NT2/D1 (cell line): ENCODE measurements around the gene LRRC49.
"Not testable (repeated sequence)": the region's sequence is repeated elsewhere in the genome, so short reads cannot be mapped to it uniquely, and the experiment has no call there.

Experiments
- DNase-seq: peaks from one replicate; pipeline ENCODE4 v3.0.0-alpha.2; 2011; ENCODE audit warnings: low read depth, low spot score
- H3K27me3 ChIP-seq: 2 replicates; pipeline ENCODE4 v1.6.0; 2011; ENCODE audit warnings: mild to moderate bottlenecking; ENCODE audit not compliant: insufficient read length, insufficient read depth
- H3K36me3 ChIP-seq: 2 replicates; pipeline ENCODE4 v1.6.1; 2011; ENCODE audit warnings: mild to moderate bottlenecking, low read length, mixed read lengths; ENCODE audit not compliant: insufficient read depth, insufficient read length
- H3K4me1 ChIP-seq: 2 replicates; pipeline ENCODE4 v1.5.1; 2011; ENCODE audit not compliant: insufficient read depth, insufficient read length
- H3K4me3 ChIP-seq: 2 replicates; pipeline ENCODE4 v1.5.1; 2011; ENCODE audit warnings: low read depth; ENCODE audit not compliant: insufficient read length
- H3K9ac ChIP-seq: 2 replicates; pipeline ENCODE4 v1.6.0; 2011; ENCODE audit warnings: low read depth; ENCODE audit not compliant: insufficient read length
- H3K9me3 ChIP-seq: 2 replicates; pipeline ENCODE4 v1.5.1; 2011; ENCODE audit warnings: mild to moderate bottlenecking, low read length; ENCODE audit not compliant: insufficient read depth
- SUZ12 ChIP-seq: IDR thresholded peaks from 2 replicates; pipeline ENCODE4 v1.6.1; 2011; ENCODE audit not compliant: insufficient read length, insufficient read depth; ENCODE audit errors: extremely low read depth
- YY1 ChIP-seq: IDR thresholded peaks from 2 replicates; pipeline ENCODE4 v1.6.1; 2011; ENCODE audit not compliant: insufficient read length, insufficient read depth
- ZNF274 ChIP-seq: IDR thresholded peaks from 2 replicates; pipeline ENCODE4 v1.6.1; 2011; ENCODE audit warnings: mild to moderate bottlenecking, low read depth, low read length

Gene LRRC49

DNA sequence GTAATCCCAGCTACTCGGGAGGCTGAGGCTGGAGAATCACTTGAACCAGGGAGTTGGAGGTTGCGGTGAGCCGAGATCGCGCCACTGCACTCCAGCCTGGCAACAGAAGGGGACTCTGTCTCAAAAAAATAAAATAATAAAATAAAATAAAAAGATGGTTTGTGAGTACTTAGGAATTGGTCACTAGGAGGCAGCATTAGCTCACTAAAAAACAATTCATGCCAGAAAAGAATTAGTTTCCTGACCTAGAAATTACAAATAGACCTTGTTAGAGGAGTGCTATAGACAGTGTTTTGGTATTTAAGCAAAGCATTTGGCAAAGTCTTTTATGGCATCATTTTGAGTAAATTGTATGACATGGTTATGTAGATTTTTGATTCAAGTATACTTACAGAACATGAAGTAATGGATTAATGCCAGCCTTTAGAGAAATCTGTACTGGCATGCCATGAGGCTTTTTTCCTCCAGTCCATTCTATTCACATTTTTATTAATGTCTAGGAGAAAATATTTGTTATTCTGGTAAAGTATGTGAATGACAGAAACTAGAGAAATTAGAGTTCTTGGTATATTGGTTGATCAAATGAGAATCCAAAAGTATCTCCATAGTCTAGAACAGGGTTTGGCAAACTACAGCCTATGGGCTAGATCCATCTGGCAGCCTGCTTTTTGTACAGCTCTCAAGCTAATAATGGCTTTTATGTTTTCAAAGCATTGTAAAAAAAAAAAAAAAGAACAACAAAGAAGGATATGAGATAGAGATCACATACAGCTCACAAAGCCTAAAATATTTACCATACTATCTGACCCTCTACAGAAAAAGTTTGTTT lies 81.6 kb downstream of the LRRC49 start:
- H3K36me3 ChIP-seq: no peaks in the 10 kb centered on the region
- peak; percentile 13 for DNase-seq
- H3K9ac ChIP-seq: no peak overlapping the region
- H3K4me3 ChIP-seq: no peak overlapping the region
- TF ChIP-seq ZNF274: no peak
- TF ChIP-seq YY1: no peak
- no peak for TF ChIP-seq SUZ12
- H3K4me1 ChIP-seq: no peaks in the 10 kb centered on the region
- H3K27me3 ChIP-seq: no peaks in the 10 kb centered on the region
- no peaks in the 10 kb centered on the region for H3K9me3 ChIP-seq

DNA sequence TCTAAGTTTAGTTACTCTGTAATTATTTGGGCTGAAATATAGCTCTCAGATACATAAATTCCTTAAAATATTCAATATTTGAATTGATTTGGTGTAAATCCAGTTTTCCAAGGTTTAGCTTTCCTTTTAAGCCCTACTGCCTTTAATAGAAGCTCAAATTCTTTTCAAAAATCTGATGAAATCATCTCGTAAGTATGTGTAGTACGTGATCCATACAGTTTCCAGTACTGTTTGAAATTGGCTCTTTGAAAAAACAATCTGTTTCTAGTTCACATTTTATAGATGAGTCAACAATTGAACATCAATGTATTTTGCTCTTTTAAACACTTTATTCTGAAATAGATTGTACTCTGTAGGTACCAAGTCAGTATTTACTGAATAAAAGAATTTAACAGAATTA lies 84.2 kb downstream of the LRRC49 start:
- H3K27me3 ChIP-seq: no peaks in the 10 kb centered on the region
- H3K4me3 ChIP-seq: no peak overlapping the region
- H3K9ac ChIP-seq: no peak overlapping the region
- no peaks in the 10 kb centered on the region for H3K9me3 ChIP-seq
- DNase-seq: no peak
- no peaks in the 10 kb centered on the region for H3K36me3 ChIP-seq
- TF ChIP-seq SUZ12: no peak
- TF ChIP-seq YY1: no peak
- TF ChIP-seq ZNF274: no peak
- H3K4me1 ChIP-seq: no peaks in the 10 kb centered on the region

DNA sequence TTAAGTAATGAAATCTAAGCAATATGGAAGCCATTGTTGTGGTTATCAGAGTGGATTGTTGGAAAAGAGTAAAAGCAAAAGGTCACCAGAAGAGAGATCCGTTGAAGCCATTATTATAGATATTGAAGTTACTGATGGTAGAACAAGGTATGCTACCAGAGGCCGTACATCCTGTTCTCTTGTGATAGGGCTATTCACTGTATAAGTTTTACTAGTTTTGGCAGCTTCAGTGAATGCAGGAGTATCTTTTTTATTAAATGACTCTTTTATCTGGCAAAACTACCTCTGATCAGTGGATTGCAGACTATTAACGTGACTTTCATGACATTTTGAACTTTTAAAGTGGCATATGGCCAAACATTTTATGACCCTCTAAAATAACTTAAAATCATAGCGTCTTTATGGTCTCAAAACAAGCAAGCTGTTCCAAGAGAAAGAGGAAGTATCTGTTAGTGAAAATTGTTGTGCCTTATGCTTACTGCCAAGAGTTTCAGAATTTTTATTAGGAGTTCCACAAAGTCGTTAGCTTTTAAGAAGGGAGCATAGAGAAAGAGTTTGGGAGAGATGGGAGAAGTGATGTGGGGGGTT lies 102.9 kb downstream of the LRRC49 start:
- DNase-seq: no peak
- TF ChIP-seq YY1 (no peak), SUZ12 (no peak)
- peaks cover 35% of the 10 kb centered on the region for H3K9me3 ChIP-seq

GRCh38 chr15:70998319-70998718 lies 105.7 kb downstream of the LRRC49 start:
- Histone ChIP-seq H3K9me3 (peaks cover 10% of the 10 kb centered on the region), H3K9ac (no peak overlapping the region), H3K4me3 (no peak overlapping the region), H3K27me3 (no peaks in the 10 kb centered on the region), H3K4me1 (no peaks in the 10 kb centered on the region), H3K36me3 (no peaks in the 10 kb centered on the region)
- TF ChIP-seq SUZ12 (no peak), ZNF274 (no peak)
- DNase-seq: no peak

More for the DNA sequence above, 102.9 kb downstream of the LRRC49 start:
- H3K4me1 ChIP-seq: no peaks in the 10 kb centered on the region
- H3K4me3 ChIP-seq: no peak overlapping the region
- no peak overlapping the region for H3K9ac ChIP-seq
- no peaks in the 10 kb centered on the region for H3K36me3 ChIP-seq
- H3K27me3 ChIP-seq: no peaks in the 10 kb centered on the region

- Histone ChIP-seq H3K4me3 (no peak overlapping the region), H3K36me3 (no peaks in the 10 kb centered on the region), H3K9ac (no peak overlapping the region), H3K9me3 (peaks cover 7% of the 10 kb centered on the region), H3K27me3 (no peaks in the 10 kb centered on the region), H3K4me1 (no peaks in the 10 kb centered on the region)
- TF ChIP-seq ZNF274 (no peak), YY1 (no peak), SUZ12 (no peak)
- no peak for DNase-seq
These were observed 109.7 kb downstream of the LRRC49 start for GRCh38 chr15:71002316-71002715.

DNA sequence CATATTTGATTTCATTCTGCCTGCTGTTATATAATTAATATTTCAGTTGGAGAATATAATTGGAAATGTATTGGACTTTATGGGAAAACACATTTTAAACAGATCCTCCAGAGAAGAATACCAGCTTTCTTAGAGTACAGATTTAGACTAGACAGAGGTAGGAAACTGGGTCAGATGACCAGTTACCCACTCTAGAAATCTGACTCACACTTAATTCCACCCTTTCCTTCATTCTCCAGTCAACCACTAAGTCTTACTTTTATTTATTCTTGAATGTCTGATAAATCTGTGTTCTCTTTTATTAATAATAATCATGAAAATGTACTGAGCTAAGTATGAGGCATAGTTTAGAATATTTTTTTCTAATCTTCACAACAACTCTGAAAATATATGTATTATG lies 110.7 kb downstream of the LRRC49 start:
- TF ChIP-seq ZNF274: no peak
- no peak for TF ChIP-seq YY1
- TF ChIP-seq SUZ12: no peak
- no peaks in the 10 kb centered on the region for H3K4me1 ChIP-seq
- no peaks in the 10 kb centered on the region for H3K27me3 ChIP-seq
- no peak overlapping the region for H3K9ac ChIP-seq
- no peaks in the 10 kb centered on the region for H3K36me3 ChIP-seq
- no peak overlapping the region for H3K4me3 ChIP-seq
- peaks cover 3% of the 10 kb centered on the region for H3K9me3 ChIP-seq
- no peak for DNase-seq

DNA sequence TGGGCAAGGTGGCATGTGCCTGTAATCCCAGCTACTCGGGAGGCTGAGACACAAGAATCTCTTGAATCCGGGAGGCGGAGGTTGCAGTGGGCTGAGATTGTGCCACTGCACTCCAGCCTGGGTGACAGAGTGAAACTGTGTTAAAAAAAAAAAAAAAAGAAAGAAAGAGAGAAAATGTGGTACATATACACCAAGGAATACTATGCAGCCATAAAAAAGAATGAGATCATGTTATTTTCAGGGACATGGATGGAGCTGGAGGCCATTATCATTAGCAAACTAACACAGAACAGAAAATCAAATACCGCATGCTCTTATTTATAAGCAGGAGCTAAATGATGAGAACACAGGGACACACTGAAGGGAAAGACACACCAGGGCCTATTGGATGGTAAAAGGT lies 111.9 kb downstream of the LRRC49 start:
- DNase-seq, H3K9me3 ChIP-seq, H3K27me3 ChIP-seq, H3K36me3 ChIP-seq, H3K4me1 ChIP-seq, H3K4me3 ChIP-seq, H3K9ac ChIP-seq: not testable (repeated sequence)
